ENCODE measurements around the gene HRH3.

DNA sequence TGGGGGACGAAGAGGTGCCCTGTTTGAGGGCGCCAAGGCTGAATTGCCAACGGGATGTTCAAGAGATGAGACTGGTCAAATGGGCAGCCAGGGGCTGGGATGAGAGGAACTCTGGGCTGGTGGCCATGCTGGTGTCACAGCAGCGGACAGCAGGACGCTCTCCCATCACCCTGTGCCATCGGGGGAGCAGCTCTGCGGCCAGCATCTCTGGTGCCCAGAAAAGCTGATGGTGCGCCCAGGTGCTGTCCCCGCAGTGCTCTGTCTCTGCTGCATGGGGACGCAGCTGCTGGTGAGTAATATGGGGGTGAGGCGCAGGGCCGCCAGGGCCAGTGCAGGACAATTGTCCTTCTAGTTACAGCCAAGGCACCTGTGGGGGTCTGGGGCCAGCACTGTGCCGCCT, 4.9 kb upstream of the HRH3 start:
- TF ChIP-seq, protein P1, sequence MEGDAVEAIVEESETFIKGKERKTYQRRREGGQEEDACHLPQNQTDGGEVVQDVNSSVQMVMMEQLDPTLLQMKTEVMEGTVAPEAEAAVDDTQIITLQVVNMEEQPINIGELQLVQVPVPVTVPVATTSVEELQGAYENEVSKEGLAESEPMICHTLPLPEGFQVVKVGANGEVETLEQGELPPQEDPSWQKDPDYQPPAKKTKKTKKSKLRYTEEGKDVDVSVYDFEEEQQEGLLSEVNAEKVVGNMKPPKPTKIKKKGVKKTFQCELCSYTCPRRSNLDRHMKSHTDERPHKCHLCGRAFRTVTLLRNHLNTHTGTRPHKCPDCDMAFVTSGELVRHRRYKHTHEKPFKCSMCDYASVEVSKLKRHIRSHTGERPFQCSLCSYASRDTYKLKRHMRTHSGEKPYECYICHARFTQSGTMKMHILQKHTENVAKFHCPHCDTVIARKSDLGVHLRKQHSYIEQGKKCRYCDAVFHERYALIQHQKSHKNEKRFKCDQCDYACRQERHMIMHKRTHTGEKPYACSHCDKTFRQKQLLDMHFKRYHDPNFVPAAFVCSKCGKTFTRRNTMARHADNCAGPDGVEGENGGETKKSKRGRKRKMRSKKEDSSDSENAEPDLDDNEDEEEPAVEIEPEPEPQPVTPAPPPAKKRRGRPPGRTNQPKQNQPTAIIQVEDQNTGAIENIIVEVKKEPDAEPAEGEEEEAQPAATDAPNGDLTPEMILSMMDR (IDR thresholded peaks at IDR 0.05 in 4 of 5, conservative IDR thresholded peaks at IDR 0.05 in 1 of 5): no peak
- no peak for TF ChIP-seq POLR2A (IDR thresholded peaks at IDR 0.05)

All from gastrocnemius medialis (tissue), 4 donors.